Measurements from ENCODE around the gene MYCN.

- TF ChIP-seq, protein P1, sequence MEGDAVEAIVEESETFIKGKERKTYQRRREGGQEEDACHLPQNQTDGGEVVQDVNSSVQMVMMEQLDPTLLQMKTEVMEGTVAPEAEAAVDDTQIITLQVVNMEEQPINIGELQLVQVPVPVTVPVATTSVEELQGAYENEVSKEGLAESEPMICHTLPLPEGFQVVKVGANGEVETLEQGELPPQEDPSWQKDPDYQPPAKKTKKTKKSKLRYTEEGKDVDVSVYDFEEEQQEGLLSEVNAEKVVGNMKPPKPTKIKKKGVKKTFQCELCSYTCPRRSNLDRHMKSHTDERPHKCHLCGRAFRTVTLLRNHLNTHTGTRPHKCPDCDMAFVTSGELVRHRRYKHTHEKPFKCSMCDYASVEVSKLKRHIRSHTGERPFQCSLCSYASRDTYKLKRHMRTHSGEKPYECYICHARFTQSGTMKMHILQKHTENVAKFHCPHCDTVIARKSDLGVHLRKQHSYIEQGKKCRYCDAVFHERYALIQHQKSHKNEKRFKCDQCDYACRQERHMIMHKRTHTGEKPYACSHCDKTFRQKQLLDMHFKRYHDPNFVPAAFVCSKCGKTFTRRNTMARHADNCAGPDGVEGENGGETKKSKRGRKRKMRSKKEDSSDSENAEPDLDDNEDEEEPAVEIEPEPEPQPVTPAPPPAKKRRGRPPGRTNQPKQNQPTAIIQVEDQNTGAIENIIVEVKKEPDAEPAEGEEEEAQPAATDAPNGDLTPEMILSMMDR (IDR thresholded peaks at IDR 0.05; ENCODE audit: low read length): peak; percentile 29
- TF ChIP-seq EZH2 (optimal IDR thresholded peaks at IDR 0.05; ENCODE audit: low read depth, low read length): no peak
- TF ChIP-seq EZH2phosphoT487 (IDR thresholded peaks at IDR 0.05; ENCODE audit: low read length): no peak
Observed at GRCh38 chr2:15913146-15913545, 27.2 kb upstream of the MYCN start.
